Duodenal mucosa (tissue), 2 donors: Measurements from ENCODE around the gene CCT4.

Source experiments
- H3K27ac ChIP-seq: one replicate; pipeline ENCODE4 v1.7.0; 2013; ENCODE audit warnings: low read depth, low read length
- H3K27me3 ChIP-seq, 2 donors: one replicate each; pipeline ENCODE4 v1.7.0; 2013; ENCODE audit warnings: low read length in 2 of 2, control low read depth in 1 of 2; ENCODE audit not compliant: insufficient read depth in 2 of 2, control insufficient read depth in 1 of 2
- H3K36me3 ChIP-seq, 2 donors: one replicate each; pipeline ENCODE4 v1.7.0; 2013; ENCODE audit warnings: low read length in 2 of 2, control low read depth in 1 of 2; ENCODE audit not compliant: insufficient read depth in 2 of 2, control insufficient read depth in 1 of 2
- H3K4me1 ChIP-seq, 2 donors: one replicate each; pipeline ENCODE4 v1.7.0; 2013; ENCODE audit warnings: low read length in 2 of 2, control low read depth in 1 of 2; ENCODE audit not compliant: insufficient read depth in 2 of 2, control insufficient read depth in 1 of 2
- H3K4me3 ChIP-seq, 2 donors: one replicate each; pipeline ENCODE4 v1.7.0; 2013; ENCODE audit warnings: low read length in 2 of 2, low read depth in 1 of 2
- H3K9ac ChIP-seq, 2 donors: one replicate each; pipeline ENCODE4 v1.7.0; 2013; ENCODE audit warnings: low read length in 2 of 2, low read depth in 1 of 2
- H3K9me3 ChIP-seq, 2 donors: one replicate each; pipeline ENCODE4 v1.7.0; 2013; ENCODE audit warnings: low read length in 2 of 2, control low read depth in 1 of 2; ENCODE audit not compliant: control insufficient read depth in 1 of 2

Gene CCT4

DNA sequence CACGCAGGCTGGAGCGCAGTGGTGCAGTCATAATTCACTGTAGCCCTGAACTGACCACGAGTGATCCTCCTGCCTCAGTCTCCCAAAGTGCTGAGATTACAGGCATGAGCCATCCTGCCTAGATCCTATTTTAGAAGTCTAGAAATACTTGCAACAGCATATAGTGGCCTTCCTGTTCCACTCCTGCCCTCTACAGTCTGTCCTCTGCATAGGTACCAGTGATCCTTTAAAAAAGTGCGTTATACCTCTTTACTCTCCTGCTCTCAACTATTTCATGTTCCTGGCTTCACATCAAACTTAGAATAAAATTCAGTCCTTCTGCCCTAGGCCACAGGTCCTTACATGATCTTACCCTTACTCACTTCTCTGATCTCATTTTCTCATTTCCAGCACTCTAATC is 23.1 kb upstream of the CCT4 start:
- peaks cover under 1 to 2% of the 10 kb centered on the region in 2 donors for H3K4me1 ChIP-seq
- H3K9ac ChIP-seq: no peak overlapping the region
- H3K4me3 ChIP-seq: no peak overlapping the region

GRCh38 chr2:61910603-61911002 is 22.1 kb upstream of the CCT4 start:
- Histone ChIP-seq H3K9ac (no peak overlapping the region), H3K4me1 (peaks cover 3 to 10% of the 10 kb centered on the region in 2 donors), H3K36me3 (no peaks in the 10 kb centered on the region), H3K9me3 (no peaks in the 10 kb centered on the region), H3K4me3 (no peak overlapping the region), H3K27ac (no peak overlapping the region), H3K27me3 (no peaks in the 10 kb centered on the region)

More for the DNA sequence above, 23.1 kb upstream of the CCT4 start:
- Histone ChIP-seq H3K36me3 (no peaks in the 10 kb centered on the region), H3K9me3 (no peaks in the 10 kb centered on the region), H3K27ac (no peak overlapping the region), H3K27me3 (no peaks in the 10 kb centered on the region)

- no peaks in the 10 kb centered on the region for H3K9me3 ChIP-seq
- H3K4me1 ChIP-seq: peaks cover 3 to 10% of the 10 kb centered on the region in 2 donors
- H3K36me3 ChIP-seq: no peaks in the 10 kb centered on the region
- H3K9ac ChIP-seq: no peak overlapping the region
- no peak overlapping the region for H3K27ac ChIP-seq
- no peak overlapping the region for H3K4me3 ChIP-seq
- H3K27me3 ChIP-seq: no peaks in the 10 kb centered on the region
Measured at GRCh38 chr2:61909116-61909515, 20.7 kb upstream of the CCT4 start.

- Histone ChIP-seq H3K9ac (peak overlapping the region; percentile 85 to 86), H3K36me3 (no peaks in the 10 kb centered on the region), H3K4me1 (peaks cover 3 to 10% of the 10 kb centered on the region in 2 donors), H3K27me3 (no peaks in the 10 kb centered on the region), H3K9me3 (no peaks in the 10 kb centered on the region), H3K4me3 (peak overlapping the region; percentile 88 to 92), H3K27ac (no peak overlapping the region)
Measured at GRCh38 chr2:61906186-61906470, 17.7 kb upstream of the CCT4 start.

GRCh38 chr2:61905372-61906185 is 17.1 kb upstream of the CCT4 start, which contains the start of gene COMMD1:
TSS of gene COMMD1 (plus strand) at chr2:61905674. CDS start at chr2:61905679, 5 bp downstream.
- Histone ChIP-seq H3K27ac (no peak within 1 kb of the TSS), H3K9ac (peak within 1 kb of the TSS; percentile 85 to 86), H3K27me3 (no peaks in the 10 kb centered on the region), H3K36me3 (no peaks in the 10 kb centered on the region), H3K4me1 (peaks cover 3 to 10% of the 10 kb centered on the region in 2 donors), H3K9me3 (no peaks in the 10 kb centered on the region), H3K4me3 (peak within 1 kb of the TSS; percentile 88 to 92)

- no peak overlapping the region for H3K4me3 ChIP-seq
- H3K9ac ChIP-seq: no peak overlapping the region
- H3K9me3 ChIP-seq: no peaks in the 10 kb centered on the region
- H3K27ac ChIP-seq: no peak overlapping the region
- H3K4me1 ChIP-seq: no peaks in the 10 kb centered on the region
- H3K36me3 ChIP-seq: no peaks in the 10 kb centered on the region
- H3K27me3 ChIP-seq: no peaks in the 10 kb centered on the region
Measured at GRCh38 chr2:61900281-61900680, 11.8 kb upstream of the CCT4 start.

DNA sequence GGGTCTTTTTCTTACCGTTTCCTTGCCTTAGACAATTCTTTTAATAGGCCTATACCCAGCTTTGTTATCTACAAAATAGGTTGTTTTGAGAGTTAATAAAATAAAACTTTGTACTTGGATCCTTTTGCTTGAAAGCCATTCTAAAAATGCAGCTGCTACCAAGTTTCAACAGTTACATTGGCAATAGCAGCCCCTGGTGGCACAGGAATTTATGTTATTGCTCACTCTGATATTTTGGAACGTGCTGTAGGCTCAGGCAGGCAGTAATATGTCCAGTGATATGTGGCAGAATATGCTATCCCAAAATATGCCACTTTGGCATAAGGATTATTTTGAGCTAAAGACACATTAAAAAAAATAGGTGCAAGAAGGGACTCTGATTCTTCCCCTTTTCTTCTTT is 10.4 kb upstream of the CCT4 start:
- Histone ChIP-seq H3K4me3 (no peak overlapping the region), H3K9me3 (no peaks in the 10 kb centered on the region), H3K27ac (no peak overlapping the region), H3K27me3 (no peaks in the 10 kb centered on the region), H3K36me3 (no peaks in the 10 kb centered on the region), H3K4me1 (no peaks in the 10 kb centered on the region), H3K9ac (no peak overlapping the region)

DNA sequence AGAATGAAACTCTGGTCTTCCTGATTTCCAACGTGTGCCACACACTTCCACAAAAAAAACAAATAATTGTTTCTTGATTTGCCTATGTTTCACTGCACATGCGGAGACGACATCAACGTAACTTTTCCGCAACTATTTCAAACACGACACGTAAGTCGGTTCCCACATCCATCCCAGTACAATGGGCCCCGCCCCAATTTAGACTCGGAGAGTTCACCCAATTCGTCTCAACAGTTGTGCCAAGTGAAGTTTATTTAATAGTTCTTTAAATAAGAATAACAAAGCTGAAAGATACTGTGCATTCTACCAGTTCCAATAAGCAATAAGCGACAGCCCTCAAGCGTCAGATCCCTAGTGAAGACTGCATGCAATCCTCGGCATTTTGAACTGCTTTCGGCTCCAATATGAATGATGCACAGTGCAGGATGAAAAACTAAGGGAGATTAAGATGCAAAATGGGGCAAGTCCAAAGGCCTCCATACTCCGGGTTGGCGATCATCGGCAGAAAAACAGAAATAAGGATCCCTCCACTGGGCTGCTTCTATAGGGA is 664 bp downstream of the CCT4 start:
- Histone ChIP-seq H3K9ac (peak overlapping the region; percentile 97 to 99), H3K27me3 (no peaks in the 10 kb centered on the region), H3K36me3 (peaks cover 7 to 20% of the 10 kb centered on the region in 2 donors), H3K27ac (peak overlapping the region; percentile 98), H3K9me3 (no peaks in the 10 kb centered on the region), H3K4me3 (peak overlapping the region; percentile 98 to 99), H3K4me1 (peaks cover 8 to 18% of the 10 kb centered on the region in 2 donors)

- no peak overlapping the region for H3K4me3 ChIP-seq
- H3K27ac ChIP-seq: no peak overlapping the region
- no peaks in the 10 kb centered on the region for H3K9me3 ChIP-seq
- peaks cover 15 to 33% of the 10 kb centered on the region in 2 donors for H3K36me3 ChIP-seq
- peaks cover 8 to 18% of the 10 kb centered on the region in 2 donors for H3K4me1 ChIP-seq
- no peaks in the 10 kb centered on the region for H3K27me3 ChIP-seq
- H3K9ac ChIP-seq: no peak overlapping the region
Measured at GRCh38 chr2:61885896-61886603, 2.4 kb downstream of the CCT4 start.

- Histone ChIP-seq H3K9me3 (no peaks in the 10 kb centered on the region), H3K36me3 (peaks cover 26 to 63% of the 10 kb centered on the region in 2 donors), H3K4me1 (peaks cover 8 to 18% of the 10 kb centered on the region in 2 donors), H3K4me3 (no peak overlapping the region), H3K27me3 (no peaks in the 10 kb centered on the region), H3K27ac (no peak overlapping the region), H3K9ac (no peak overlapping the region)
Measured at GRCh38 chr2:61882850-61883249, 5.6 kb downstream of the CCT4 start.
